SH-SY5Y (cell line): ENCODE data around the gene MAPK12.

Source experiments
- GATA2 ChIP-seq: IDR thresholded peaks from 2 replicates; pipeline ENCODE4 v1.6.1; 2011; ENCODE audit warnings: mild to moderate bottlenecking, low read depth, low read length
- GATA3 ChIP-seq: IDR thresholded peaks from 2 replicates; pipeline ENCODE4 v1.6.1; 2011; ENCODE audit warnings: low read depth, mild to moderate bottlenecking, low read length, moderate library complexity

The MAPK12 gene

DNA sequence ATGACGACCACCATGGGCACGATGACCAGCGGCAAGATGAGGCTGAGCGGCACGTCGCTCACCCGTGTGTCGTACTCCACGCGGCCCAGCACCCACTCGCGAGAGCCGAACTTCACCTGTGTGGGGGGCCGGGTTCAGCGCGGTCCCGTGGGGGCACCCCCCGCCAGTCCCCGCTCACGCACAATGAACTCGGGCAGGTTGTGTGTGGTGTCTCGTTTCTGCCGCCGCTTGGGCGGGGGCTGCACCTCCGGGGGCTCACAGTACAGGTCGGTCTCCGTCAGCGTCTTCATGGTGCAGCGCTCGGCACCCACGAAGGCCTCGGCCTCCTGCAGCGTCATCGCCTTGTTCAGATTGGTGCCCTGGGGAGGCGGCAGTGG lies 19.9 kb upstream of the MAPK12 start:
- TF ChIP-seq GATA3 (no peak), GATA2 (no peak)

DNA sequence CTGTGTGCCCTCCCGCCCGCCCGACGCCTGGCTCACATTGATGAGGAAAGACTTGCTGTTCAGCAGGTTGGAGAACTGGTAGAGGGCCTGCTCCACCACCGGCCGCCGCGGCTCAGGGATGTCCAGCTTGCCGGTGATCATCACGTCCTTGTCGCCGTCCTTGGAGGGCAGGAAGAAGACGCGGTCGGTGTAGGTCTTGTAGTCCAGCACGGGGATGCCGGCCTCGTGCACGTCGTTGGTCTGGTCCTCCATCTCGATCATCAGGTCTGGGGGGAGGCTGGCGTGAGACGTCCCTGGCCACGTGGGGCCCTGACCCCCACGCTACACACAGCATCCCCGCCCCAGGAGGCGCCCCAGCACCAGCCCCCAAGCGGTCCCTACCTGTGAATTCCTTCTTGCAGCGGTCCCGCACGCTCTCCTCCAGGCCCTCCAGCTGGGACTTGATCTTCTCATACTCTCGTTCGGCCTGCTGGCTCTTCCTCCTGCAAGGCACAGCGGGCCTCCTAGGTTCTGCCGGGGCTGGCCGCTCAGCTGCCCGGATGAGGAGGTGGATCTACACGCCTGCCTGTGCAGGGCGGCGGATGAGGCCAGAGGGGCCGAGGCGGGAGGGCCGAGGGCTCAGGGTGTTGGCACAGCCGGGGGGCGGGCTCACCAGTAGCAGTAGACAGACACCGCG lies 19.4 kb upstream of the MAPK12 start:
- TF ChIP-seq GATA2 (no peak), GATA3 (no peak)

DNA sequence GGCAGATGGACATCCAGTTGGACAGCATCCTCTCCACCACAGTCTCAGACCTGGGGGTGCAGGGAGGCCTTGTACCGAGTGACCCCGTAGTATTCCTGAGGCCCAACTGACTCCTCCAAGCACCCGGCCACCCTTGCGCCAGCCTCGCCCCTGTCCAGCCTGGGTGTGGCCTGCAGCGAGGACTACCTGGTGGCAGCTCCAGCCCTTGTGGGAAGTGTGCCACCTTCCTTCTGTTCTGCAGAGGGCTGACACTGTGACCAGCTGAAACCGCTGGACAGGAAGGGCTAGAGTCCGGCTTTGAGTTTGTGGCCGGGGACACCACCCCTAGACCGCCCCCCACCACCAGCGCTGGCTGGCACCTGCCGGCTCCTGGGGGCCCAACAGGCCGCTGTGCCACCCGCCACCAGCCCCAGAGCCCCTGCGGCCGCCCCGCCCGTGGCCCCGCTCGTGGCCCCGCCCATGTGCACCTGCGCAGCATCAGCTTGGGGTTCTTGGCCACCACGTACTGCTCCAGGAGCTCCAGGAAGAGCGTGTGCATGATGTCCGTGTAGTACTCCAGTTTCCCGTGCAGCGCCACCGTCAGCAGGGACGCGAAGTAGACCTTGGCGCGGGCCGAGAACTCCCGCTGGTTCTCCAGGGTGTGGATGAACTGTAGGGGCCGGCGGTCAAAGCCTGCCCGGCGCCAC lies 18.7 kb upstream of the MAPK12 start:
- TF ChIP-seq GATA2 (no peak), GATA3 (no peak)

DNA sequence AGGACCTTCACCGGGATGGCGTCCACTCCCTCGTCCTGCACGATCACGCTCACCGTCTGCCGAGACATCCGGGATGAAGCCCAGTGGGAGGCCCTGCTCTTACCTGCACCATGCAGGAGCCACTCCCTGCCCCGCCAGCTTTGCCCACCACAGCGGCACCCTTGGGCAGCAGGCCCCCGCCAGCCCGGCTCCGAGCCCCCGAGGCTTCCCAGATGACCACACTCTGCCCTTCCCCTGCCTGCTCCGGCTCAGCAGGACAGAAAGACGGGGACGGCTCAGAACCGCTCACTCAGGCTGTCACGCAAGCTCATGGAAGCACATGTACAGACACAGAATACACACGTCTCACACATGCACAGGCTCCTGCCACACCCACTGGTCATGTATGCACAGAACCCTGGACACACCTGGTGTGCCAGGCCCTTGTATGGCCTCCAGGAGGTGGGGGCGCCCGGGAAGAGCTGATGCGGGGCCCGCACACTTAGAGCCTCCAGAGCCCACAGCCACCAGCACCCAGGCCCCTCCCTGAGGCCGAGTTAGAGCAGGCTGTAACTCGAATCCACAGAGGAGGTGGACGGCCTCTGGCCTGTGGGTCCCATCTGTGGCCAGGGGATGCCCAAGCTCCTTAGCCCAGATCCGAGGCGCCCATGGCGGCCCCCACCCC lies 17.6 kb upstream of the MAPK12 start:
- TF ChIP-seq GATA3: no peak
- no peak for TF ChIP-seq GATA2

DNA sequence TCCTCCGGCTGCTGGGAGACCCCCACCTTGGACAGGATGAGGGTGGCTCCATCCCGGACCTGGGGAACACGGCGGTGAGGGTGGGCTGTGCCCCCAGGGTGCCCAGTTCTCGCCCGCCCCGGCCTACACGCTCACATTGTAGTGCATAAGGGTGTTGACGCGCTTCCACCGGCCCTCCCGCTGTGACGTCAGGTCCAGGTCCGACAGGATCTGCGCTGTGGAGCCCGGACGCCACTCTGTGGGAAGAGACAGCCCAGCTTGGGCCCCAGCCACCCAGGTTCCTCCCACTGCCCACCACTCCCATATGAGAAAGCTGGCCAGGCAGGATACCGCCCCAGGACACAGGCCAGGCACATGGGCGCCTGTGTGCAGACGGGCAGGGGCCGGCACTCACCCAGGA lies 17.0 kb upstream of the MAPK12 start:
- TF ChIP-seq GATA2: no peak
- no peak for TF ChIP-seq GATA3

DNA sequence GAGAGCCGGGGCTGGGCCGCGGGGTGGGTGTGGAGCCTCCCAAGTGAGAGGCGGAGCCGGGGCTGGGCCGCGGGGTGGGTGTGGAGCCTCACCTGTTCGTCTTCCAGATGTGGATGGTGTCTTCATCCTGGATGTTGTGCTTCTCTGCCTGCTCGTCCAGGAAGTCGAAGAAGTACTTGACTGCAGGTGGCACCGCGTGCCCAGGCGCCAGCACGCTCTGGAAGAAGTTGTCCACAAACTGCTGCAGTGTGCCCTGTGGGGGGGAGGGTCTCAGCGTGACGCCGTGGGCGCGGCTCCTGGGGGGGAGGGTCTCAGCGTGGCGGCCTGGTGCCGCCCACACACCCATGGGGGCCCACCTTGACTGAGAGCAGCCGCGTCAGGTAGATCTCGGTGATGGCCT lies 16.3 kb upstream of the MAPK12 start:
- TF ChIP-seq GATA2 (no peak), GATA3 (no peak)

DNA sequence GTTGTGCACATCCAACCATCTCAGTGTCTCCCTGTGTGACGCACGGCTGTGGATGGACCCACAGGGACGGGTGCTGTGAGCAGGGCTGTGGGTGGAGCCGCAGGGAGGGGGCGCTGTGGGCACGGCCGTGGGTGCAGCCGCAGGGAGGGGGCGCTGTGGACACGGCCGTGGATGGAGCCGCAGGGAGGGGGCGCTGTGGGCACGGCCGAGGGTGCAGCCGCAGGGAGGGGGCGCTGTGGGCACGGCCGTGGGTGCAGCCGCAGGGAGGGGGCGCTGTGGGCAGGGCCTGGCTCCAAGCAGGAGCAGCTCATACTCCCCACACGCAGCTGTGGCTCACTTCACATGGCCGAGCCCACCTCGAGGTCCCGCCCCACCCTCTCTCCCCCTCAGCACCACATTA lies 14.7 kb upstream of the MAPK12 start:
- TF ChIP-seq GATA2: no peak
- no peak for TF ChIP-seq GATA3

DNA sequence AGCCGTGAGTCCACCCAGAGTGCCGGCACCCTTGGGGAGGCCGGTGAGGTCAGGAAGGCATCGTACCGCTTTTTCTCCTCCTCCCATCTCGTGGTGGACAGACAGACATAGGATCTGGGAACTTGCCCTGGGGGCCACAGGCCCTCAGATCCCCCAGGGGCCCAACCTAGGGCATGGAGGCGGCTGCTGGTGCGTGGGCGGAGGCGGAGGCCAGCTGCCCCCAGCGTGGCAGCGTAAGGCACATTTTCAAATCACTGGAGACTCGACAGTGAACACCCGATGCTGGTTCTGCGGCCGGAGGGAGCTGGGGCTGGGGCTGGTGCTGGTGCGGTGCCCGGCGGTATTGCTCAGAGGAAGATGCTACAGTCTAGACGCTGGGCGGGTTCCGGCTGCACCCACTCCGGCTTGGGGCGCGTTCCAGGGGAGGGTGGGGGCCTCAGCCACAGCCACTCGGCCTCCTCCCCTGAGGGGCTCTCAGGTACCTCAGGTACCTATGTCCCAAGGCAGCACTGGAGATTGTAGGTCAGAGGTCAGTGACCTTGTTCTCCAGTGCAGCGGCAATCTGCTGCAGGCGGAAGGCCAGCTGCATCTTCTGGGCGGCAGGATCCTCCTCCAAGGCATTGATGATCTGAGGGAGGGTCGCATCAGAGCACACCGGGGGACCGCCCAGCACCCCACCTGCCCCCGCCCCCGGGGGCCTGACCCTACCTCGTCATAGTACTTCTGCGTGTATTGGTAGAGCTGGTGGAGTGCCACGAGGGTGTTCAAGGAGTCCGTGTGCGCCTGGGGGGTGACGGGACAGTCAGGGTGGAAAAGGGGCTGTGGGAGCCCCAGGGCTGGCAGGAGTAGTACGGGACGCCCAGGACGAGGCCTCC lies 13.9 kb upstream of the MAPK12 start:
- no peak for TF ChIP-seq GATA2
- TF ChIP-seq GATA3: no peak

DNA sequence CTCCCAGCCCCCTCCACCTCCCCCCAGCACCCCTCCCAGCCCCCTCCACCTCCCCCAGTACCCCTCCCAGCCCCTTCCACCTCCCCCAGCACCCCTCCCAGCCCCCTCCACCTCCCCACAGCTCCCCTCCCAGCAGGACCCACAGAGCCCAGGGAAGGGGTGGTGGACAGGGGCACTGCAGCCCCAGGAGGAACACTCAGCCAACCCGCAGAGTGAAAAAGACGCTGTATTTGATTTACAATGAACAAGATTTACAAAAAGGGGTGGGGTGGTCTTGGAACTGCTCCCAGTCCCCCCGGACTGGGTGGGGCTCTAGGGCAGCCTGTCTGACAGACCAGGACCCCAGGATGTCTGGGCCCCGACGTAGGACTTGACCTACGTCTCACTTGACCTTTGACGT lies 13.3 kb upstream of the MAPK12 start:
- no peak for TF ChIP-seq GATA3
- no peak for TF ChIP-seq GATA2

DNA sequence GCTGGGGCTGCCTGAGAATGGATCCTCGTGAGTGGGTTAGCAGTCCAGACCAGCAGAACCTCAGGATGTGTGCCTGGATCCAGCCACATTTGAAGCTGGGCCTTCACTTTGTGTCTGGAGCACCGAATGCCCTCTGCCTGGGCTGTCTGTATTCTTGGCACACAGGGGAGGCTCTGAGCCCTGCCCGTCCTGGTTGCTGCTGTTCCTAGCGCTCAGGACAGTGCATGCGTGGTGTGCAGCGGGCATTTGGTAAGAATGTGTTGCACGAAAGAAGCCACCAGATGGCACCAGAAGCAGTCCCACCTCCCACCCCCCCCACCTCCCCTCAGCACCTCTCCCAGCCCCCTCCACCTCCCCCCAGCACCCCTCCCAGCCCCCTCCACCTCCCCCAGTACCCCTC lies 12.8 kb upstream of the MAPK12 start:
- no peak for TF ChIP-seq GATA2
- no peak for TF ChIP-seq GATA3

DNA sequence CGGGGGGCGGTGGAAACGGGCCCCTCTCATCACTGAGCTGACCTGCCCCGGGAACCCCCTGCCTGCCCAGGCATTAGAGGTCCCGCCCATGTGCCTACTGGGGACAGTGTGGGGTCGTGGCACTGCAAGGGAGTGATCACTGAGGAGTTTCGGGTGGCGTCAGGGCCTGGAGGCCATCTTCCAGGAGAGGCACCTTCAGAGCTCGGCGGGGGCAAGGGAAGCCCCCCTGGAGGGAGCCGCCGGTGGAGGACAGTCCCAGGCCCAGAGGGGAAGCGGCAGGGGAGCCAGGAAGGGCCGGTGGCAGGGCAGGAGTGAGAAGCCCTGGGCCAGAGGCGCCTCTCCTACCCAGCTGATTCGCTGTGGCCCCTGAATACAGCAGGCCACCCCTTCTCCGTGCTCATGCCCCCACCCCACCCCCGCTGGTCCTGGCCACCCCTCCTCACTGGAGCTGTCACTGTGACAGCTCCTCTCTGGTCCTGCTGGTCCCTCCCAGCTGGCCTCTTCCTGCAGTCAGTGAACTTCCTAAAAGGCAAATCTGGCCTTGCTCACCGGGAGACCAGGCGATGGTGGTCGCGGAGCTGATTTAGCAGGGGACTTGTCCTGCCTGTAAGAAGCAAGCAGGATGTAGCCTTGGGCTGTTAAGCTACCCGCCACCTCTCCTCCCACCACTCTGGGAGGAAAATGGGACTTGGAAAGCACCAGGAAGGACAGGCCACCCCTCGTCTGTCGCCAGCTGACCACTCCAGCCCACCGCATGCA lies 10.7 kb upstream of the MAPK12 start:
- TF ChIP-seq GATA3 (no peak), GATA2 (no peak)

DNA sequence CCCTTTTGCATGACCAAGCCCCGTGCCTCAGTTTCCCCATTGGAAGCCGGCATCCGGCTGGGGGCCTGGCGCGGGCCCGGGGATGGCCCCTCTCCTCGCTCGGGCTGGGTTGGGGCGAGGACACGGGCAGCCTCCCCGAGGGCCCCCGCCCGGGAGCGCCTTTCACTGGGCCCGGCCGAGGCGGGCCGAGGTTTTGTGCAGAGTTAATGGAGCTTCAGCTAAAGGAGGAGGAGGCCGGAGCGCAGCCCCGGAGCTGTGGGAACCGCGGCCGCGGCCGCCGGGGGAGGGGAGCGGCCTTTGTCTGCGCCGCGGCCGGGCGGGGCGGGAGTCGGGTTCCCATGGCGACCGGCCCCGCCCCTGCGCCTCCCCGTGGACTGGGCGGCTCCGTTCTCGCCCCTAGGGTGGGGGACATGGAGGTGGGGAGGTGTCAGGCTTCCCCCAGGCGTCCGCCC lies 10.1 kb upstream of the MAPK12 start:
- TF ChIP-seq GATA2: no peak
- no peak for TF ChIP-seq GATA3

DNA sequence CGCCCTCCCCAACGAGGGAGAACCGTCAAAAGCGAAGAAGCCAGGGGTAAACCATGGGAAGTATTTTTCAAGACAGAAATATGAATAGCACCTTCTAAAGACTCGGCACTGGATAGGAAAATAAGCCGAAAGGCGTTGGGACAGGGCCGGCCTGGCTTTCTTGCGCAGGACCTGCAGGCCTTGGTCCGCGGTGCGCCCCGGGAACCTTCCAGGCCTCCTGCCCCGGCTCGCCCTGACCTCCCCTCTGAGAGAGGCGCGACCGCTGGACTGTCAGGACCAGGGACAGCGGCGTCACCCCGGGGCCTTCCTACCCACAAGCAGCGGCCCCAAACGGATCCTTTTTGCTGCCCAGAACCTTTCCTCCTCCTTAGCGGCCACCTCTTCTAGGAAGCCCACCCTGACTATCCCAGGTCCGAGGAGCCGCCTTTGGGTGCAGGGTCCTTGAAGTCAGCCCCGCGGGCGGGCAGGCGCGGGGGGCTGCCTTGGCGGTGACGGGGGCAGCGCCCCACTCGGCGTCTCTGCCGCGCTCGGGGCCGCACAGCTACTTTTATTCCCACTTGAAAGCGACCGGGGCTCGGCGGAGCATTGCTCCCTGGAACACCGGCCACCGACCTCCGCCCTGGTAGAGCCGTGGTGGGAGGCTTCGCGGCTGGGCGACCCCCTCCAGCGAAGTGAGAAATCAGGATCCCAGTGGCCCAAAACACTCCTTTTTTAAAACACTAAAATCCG lies 9.3 kb upstream of the MAPK12 start:
- TF ChIP-seq GATA3 (no peak), GATA2 (no peak)
